Keratinocyte (primary cell): ENCODE results near the gene CIAPIN1. TPM values are rescaled to one million over a fixed set of nuclear protein-coding genes. Genes with fewer than 3 reads are reported as not detected.

Experiments
- DNase-seq: peaks from one replicate; pipeline ENCODE4 v3.0.0-alpha.2; 2011; ENCODE audit warnings: low read depth, missing footprints, low spot score
- FAIRE-seq: peaks from 2 replicates; lab custom pipeline; 2011; peaks lifted over from hg19 to GRCh38; lab: Jason Lieb, UNC
- H2AFZ ChIP-seq: 2 replicates; pipeline ENCODE4 v1.6.0; 2012; ENCODE audit warnings: low read length, control low read depth, inconsistent platforms; ENCODE audit not compliant: control insufficient read depth
- H3K27ac ChIP-seq: 2 replicates; pipeline ENCODE4 v1.5.1; 2011; ENCODE audit warnings: low read length; ENCODE audit not compliant: control insufficient read depth, insufficient read depth
- H3K27me3 ChIP-seq: 3 replicates; pipeline ENCODE4 v1.6.0; 2011; ENCODE audit warnings: low read length; ENCODE audit not compliant: control insufficient read depth, insufficient read depth; ENCODE audit errors: extremely low read depth
- H3K36me3 ChIP-seq, 2 experiments: 2 replicates in 1 of 2; 3 replicates in 1 of 2; pipeline ENCODE4 v1.5.1; 2011; ENCODE audit warnings: low read length in 2 of 2, mild to moderate bottlenecking in 1 of 2; ENCODE audit not compliant: control insufficient read depth in 2 of 2, insufficient read depth in 2 of 2; ENCODE audit errors: extremely low read depth in 1 of 2
- H3K4me1 ChIP-seq: 3 replicates; pipeline ENCODE4 v1.5.1; 2011; ENCODE audit warnings: low read length; ENCODE audit not compliant: control insufficient read depth, insufficient read depth; ENCODE audit errors: extremely low read depth
- H3K4me2 ChIP-seq: 3 replicates; pipeline ENCODE4 v1.6.0; 2011; ENCODE audit warnings: low read depth, low read length; ENCODE audit not compliant: control insufficient read depth, insufficient read depth; ENCODE audit errors: extremely low read depth
- H3K4me3 ChIP-seq, 3 experiments: fragments of 200-600 bp in 1 of 3; sonication (generic) in 1 of 3; 2 replicates in 2 of 3; 3 replicates in 1 of 3; pipeline ENCODE4 v1.5.1; 2011 to 2016; ENCODE audit warnings: low read length in 3 of 3, mild to moderate bottlenecking in 3 of 3, control low read depth in 2 of 3, inconsistent platforms in 1 of 3, low read depth in 1 of 3, mixed read lengths in 1 of 3, mixed run types in 1 of 3, moderate library complexity in 1 of 3; ENCODE audit not compliant: control insufficient read depth in 2 of 3, insufficient read depth in 2 of 3; ENCODE audit errors: extremely low read depth in 1 of 3
- H3K79me2 ChIP-seq: 2 replicates; pipeline ENCODE4 v1.6.0; 2012; ENCODE audit warnings: low read length; ENCODE audit not compliant: control insufficient read depth, insufficient read depth
- H3K9ac ChIP-seq: 3 replicates; pipeline ENCODE4 v1.6.0; 2011; ENCODE audit warnings: low read length; ENCODE audit not compliant: control insufficient read depth, insufficient read depth; ENCODE audit errors: extremely low read depth
- H3K9me1 ChIP-seq: 3 replicates; pipeline ENCODE4 v1.6.0; 2011; ENCODE audit warnings: low read length; ENCODE audit not compliant: control insufficient read depth, insufficient read depth; ENCODE audit errors: extremely low read depth
- H3K9me3 ChIP-seq: 2 replicates; pipeline ENCODE4 v1.5.1; 2012; ENCODE audit warnings: low read depth, low read length; ENCODE audit not compliant: control insufficient read depth
- H4K20me1 ChIP-seq: 3 replicates; pipeline ENCODE4 v1.6.0; 2011; ENCODE audit warnings: low read length; ENCODE audit not compliant: control insufficient read depth, insufficient read depth; ENCODE audit errors: extremely low read depth
- CTCF ChIP-seq, 3 experiments: IDR thresholded peaks in 1 of 3; conservative IDR thresholded peaks in 1 of 3; optimal IDR thresholded peaks in 1 of 3; 2 replicates in 2 of 3; 3 replicates in 1 of 3; pipeline versions ENCODE3 to v1.5.1; 2011; ENCODE audit warnings: low read length in 3 of 3, mild to moderate bottlenecking in 3 of 3, moderate library complexity in 2 of 3, control low read depth in 1 of 3, inconsistent platforms in 1 of 3; ENCODE audit not compliant: insufficient read depth in 2 of 3; ENCODE audit errors: extremely low read depth in 1 of 3
- EZH2 ChIP-seq: IDR thresholded peaks from one replicate; pipeline ENCODE4 v1.6.1; 2012; ENCODE audit warnings: inconsistent platforms, mild to moderate bottlenecking, low read length, moderate library complexity
- dilution Hi-C: fragments of 300-500 bp; cut with MboI; formaldehyde crosslinking; loops from one replicate; pipeline ENCODE4 v1.7.0; 2020; ENCODE audit warnings: low sequenced_read_pairs; ENCODE audit not compliant: extremely low pct_ligation_motif_present
- polyA plus RNA-seq, 5 experiments: library from polyadenylated mRNA; depleted of rRNA in 3 of 5; stranded (reverse) in 3 of 5; stranded (forward) in 1 of 5; unstranded in 1 of 5; fragments of >200 nt; gene quantifications; 1 replicate in 1 of 5; 2 replicates in 3 of 5; 3 replicates in 1 of 5; pipeline versions ENCODE4 v1.2.1 to v1.2.3, GENCODE V29; 2011 to 2012; ENCODE audit warnings: missing spikeins in 2 of 5, low read depth in 1 of 5, low replicate concordance in 1 of 5

The CIAPIN1 gene
- polyA plus RNA-seq, 1 donor (not counting 4 experiments of a cell fraction or from before 2014, with no cell fraction given) = 75.4 TPM

GRCh38 chr16:57424583-57424982 is 22.6 kb downstream of the CIAPIN1 start:
- Histone ChIP-seq H3K9me1 (no peaks in the 10 kb centered on the region), H2AFZ (no peak overlapping the region), H3K79me2 (no peaks in the 10 kb centered on the region), H3K9ac (no peak overlapping the region), H3K4me1 (peaks cover 4% of the 10 kb centered on the region), H3K4me3 (no peak overlapping the region), H3K9me3 (no peaks in the 10 kb centered on the region), H3K27me3 (no peaks in the 10 kb centered on the region), H3K4me2 (no peak overlapping the region), H3K36me3 (peaks cover 14 to 15% of the 10 kb centered on the region in 2 experiments), H4K20me1 (no peaks in the 10 kb centered on the region), H3K27ac (no peak overlapping the region)
- TF ChIP-seq EZH2 (no peak), CTCF (optimal IDR thresholded peaks at IDR 0.05 in 1 of 3, IDR thresholded peaks at IDR 0.05 in 1 of 3, conservative IDR thresholded peaks at IDR 0.05 in 1 of 3; ENCODE audit: extremely low read depth in 1 of 3, insufficient read depth in 2 of 3, low read length in 3 of 3) (no peak)
- FAIRE-seq (no peak), DNase-seq (no peak)
- dilution Hi-C loops = no loop called here

- H3K4me3 ChIP-seq = no peak overlapping the region
- FAIRE-seq = no peak
- no peaks in the 10 kb centered on the region for H3K79me2 ChIP-seq
- H3K4me2 ChIP-seq = no peak overlapping the region
- H3K9me3 ChIP-seq = no peaks in the 10 kb centered on the region
- H4K20me1 ChIP-seq = no peaks in the 10 kb centered on the region
- H2AFZ ChIP-seq = no peak overlapping the region
- H3K9ac ChIP-seq = no peak overlapping the region
- H3K27me3 ChIP-seq = no peaks in the 10 kb centered on the region
- no peak for DNase-seq
- TF ChIP-seq EZH2 = no peak
- no peak for TF ChIP-seq CTCF (optimal IDR thresholded peaks at IDR 0.05 in 1 of 3, IDR thresholded peaks at IDR 0.05 in 1 of 3, conservative IDR thresholded peaks at IDR 0.05 in 1 of 3; ENCODE audit: extremely low read depth in 1 of 3, insufficient read depth in 2 of 3, low read length in 3 of 3)
- peaks cover 9% of the 10 kb centered on the region for H3K4me1 ChIP-seq
- no peaks in the 10 kb centered on the region for H3K9me1 ChIP-seq
- H3K36me3 ChIP-seq = peaks cover 4 to 7% of the 10 kb centered on the region in 2 experiments
- dilution Hi-C loops = no loop called here
- no peak overlapping the region for H3K27ac ChIP-seq
Measured at GRCh38 chr16:57423152-57423551, 24.0 kb downstream of the CIAPIN1 start.
